Smooth muscle cell (in vitro differentiated cells): ENCODE data around the gene DOCK2. TPM values are rescaled to one million over a fixed set of nuclear protein-coding genes. Genes with fewer than 3 reads are reported as not detected.

Source experiments
- DNase-seq: peaks from one replicate; lab custom pipeline; 2025; ENCODE audit not compliant: unreplicated experiment; lab: John Stamatoyannopoulos, UW
- H2AFZ ChIP-seq: fragments of 200-600 bp; sonication (generic); 2 replicates; pipeline ENCODE4 v1.6.0; 2016; ENCODE audit warnings: antibody characterized with exemption, low read depth, mild to moderate bottlenecking
- H3F3A ChIP-seq: fragments of 200-600 bp; sonication (generic); 2 replicates; pipeline ENCODE4 v1.6.0; 2017; ENCODE audit warnings: antibody characterized with exemption, low read depth
- H3K27ac ChIP-seq: fragments of 200-600 bp; sonication (generic); 2 replicates; pipeline ENCODE4 v1.5.1; 2016; ENCODE audit warnings: low read depth, mild to moderate bottlenecking
- H3K27me3 ChIP-seq: fragments of 200-600 bp; sonication (generic); 2 replicates; pipeline ENCODE4 v1.6.1; 2016; ENCODE audit warnings: low read depth, mild to moderate bottlenecking
- H3K36me3 ChIP-seq: fragments of 200-600 bp; sonication (generic); 2 replicates; pipeline ENCODE4 v1.5.1; 2016; ENCODE audit warnings: low read depth
- H3K4me1 ChIP-seq: fragments of 200-600 bp; sonication (generic); 2 replicates; pipeline ENCODE4 v1.5.1; 2016; ENCODE audit warnings: low read depth
- H3K4me2 ChIP-seq: fragments of 200-600 bp; sonication (generic); 2 replicates; pipeline ENCODE4 v1.6.0; 2016; ENCODE audit warnings: mild to moderate bottlenecking
- H3K4me3 ChIP-seq: fragments of 200-600 bp; sonication (generic); 2 replicates; pipeline ENCODE4 v1.5.1; 2016; ENCODE audit warnings: mild to moderate bottlenecking
- H3K79me2 ChIP-seq: fragments of 200-600 bp; sonication (generic); 2 replicates; pipeline ENCODE4 v1.6.0; 2016; ENCODE audit warnings: low read depth, mild to moderate bottlenecking
- H3K9ac ChIP-seq: fragments of 200-600 bp; sonication (generic); 2 replicates; pipeline ENCODE4 v1.6.0; 2016; ENCODE audit warnings: low read depth
- H3K9me3 ChIP-seq: fragments of 200-600 bp; sonication (generic); replicated peaks from 2 replicates; pipeline ENCODE4 v1.5.1; 2016; ENCODE audit warnings: low read depth
- H4K20me1 ChIP-seq: fragments of 200-600 bp; sonication (generic); 2 replicates; pipeline ENCODE4 v1.6.0; 2016; ENCODE audit warnings: low read depth
- CTCF ChIP-seq: fragments of 200-600 bp; sonication (generic); IDR thresholded peaks from 2 replicates; pipeline ENCODE4 v1.5.1; 2017; ENCODE audit warnings: borderline replicate concordance, mild to moderate bottlenecking, antibody characterized with exemption; ENCODE audit not compliant: insufficient read depth, poor library complexity, severe bottlenecking
- WGBS: methylation state at CpG from one replicate; pipeline ENCODE4 v1.1.7; 2016; ENCODE audit warnings: low lambda C conversion rate; 5-methylcytosine and 5-hydroxymethylcytosine counted together
- polyA plus RNA-seq: library from polyadenylated mRNA; unstranded; fragments of >200 nt; fragmentation: Nextera tagmentation; extraction: Ambion mirVana; gene quantifications from 2 replicates; pipeline ENCODE4 v1.2.1, GENCODE V29; 2016
- total RNA-seq: library from RNA; depleted of rRNA; stranded (reverse); fragments of >200 nt; gene quantifications from 2 replicates; pipeline ENCODE4 v1.2.3, GENCODE V29; 2014

DOCK2 gene
- total and polyA plus RNA-seq, 2 experiments from 2014 or later = 0.73 to 3.0 TPM

DNA sequence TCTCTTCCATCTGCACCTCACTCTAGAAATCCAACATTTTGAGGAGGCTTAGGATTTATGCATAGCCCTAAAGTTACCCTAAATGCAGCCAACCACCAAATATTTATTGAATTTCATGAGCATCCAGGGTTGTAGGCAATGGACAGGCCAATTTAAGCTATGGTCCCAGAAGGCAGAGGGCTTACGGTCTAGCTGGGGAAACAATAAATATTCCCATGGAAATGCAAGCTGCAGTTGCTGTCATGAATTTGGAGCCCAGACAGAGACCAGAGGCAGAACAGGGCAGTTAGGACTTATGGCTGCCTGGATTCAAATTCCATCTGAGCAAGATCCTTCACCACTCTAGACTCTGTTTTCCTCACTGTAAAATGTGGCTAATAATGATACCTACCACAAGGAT is 352.3 kb downstream of the DOCK2 start:
- no peak overlapping the region for H3K4me3 ChIP-seq
- H3K9me3 ChIP-seq = no peaks in the 10 kb centered on the region
- no peak overlapping the region for H3K4me2 ChIP-seq
- H3K27me3 ChIP-seq = peaks cover 15% of the 10 kb centered on the region
- no peak overlapping the region for H3K9ac ChIP-seq
- H3K79me2 ChIP-seq = no peaks in the 10 kb centered on the region
- DNase-seq = no peak
- WGBS = 72% methylated on average over 1 of the region's 1 CpG
- no peaks in the 10 kb centered on the region for H3K4me1 ChIP-seq
- no peaks in the 10 kb centered on the region for H3F3A ChIP-seq
- H3K27ac ChIP-seq = no peak overlapping the region
- H3K36me3 ChIP-seq = no peaks in the 10 kb centered on the region
- no peak overlapping the region for H2AFZ ChIP-seq
- H4K20me1 ChIP-seq = no peaks in the 10 kb centered on the region
- TF ChIP-seq CTCF = no peak

DNA sequence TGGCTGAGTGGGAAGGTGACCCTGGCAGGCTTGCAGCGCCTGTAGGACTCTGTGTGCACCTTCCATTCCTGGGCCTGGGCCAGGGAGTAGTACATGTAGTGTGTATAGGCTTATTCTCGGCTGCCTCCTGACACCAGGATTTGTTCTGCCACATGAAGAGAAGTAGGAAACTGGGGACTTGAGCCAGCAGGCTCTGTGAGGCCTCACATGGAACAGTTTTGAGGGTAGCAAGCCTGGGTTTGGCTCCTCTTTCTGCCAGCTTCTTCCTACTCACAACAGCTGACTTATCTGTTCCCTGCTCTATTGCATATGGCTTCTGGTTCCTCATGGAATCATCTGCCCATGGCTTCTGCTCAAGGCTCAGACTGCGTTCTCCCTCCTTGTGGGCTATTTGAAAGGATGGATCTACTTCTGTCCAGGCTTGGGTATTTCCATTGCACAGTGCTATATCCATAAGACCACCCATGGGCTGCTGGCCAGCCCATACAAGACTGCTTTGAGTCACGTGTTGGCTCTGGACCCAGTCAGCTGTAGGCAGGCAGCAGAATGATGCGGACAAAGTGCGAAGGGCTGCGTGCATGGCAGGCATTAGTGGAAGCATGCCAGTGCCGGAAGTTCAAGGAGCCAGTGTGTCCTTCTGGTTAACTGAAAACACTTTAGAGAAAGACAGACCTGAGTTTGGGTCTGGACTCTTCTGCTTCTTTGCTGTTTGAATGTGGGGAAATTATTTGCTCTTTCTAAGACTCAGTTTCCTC is 354.2 kb downstream of the DOCK2 start:
- Histone ChIP-seq H4K20me1 (no peaks in the 10 kb centered on the region), H3F3A (no peaks in the 10 kb centered on the region), H3K4me3 (no peak overlapping the region), H3K9ac (no peak overlapping the region), H2AFZ (no peak overlapping the region), H3K9me3 (no peaks in the 10 kb centered on the region), H3K4me2 (no peak overlapping the region), H3K4me1 (no peaks in the 10 kb centered on the region), H3K79me2 (no peaks in the 10 kb centered on the region), H3K36me3 (no peaks in the 10 kb centered on the region), H3K27me3 (peaks cover 10% of the 10 kb centered on the region), H3K27ac (no peak overlapping the region)
- WGBS = 94% methylated on average over 8 of the region's 8 CpGs
- TF ChIP-seq CTCF = no peak
- DNase-seq = no peak

GRCh38 chr5:169992789-169993484 is 355.9 kb downstream of the DOCK2 start:
- no peak for TF ChIP-seq CTCF
- Histone ChIP-seq H3K4me2 (no peak overlapping the region), H3K9ac (no peak overlapping the region), H3K36me3 (no peaks in the 10 kb centered on the region), H3K4me3 (no peak overlapping the region), H3K9me3 (no peaks in the 10 kb centered on the region), H4K20me1 (no peaks in the 10 kb centered on the region), H3K4me1 (no peaks in the 10 kb centered on the region), H2AFZ (no peak overlapping the region), H3F3A (no peaks in the 10 kb centered on the region), H3K79me2 (no peaks in the 10 kb centered on the region), H3K27ac (no peak overlapping the region), H3K27me3 (no peaks in the 10 kb centered on the region)
- DNase-seq = no peak
- 95% methylated on average over 2 of the region's 2 CpGs for WGBS
